ENCODE results near the gene ENKUR.
"Not testable (repeated sequence)": the region's sequence is repeated elsewhere in the genome, so short reads cannot be mapped to it uniquely, and the experiment has no call there.

ENKUR gene

GRCh38 chr10:24963521-24964041 lies 52.4 kb downstream of the ENKUR start:
- CTCF ChIA-PET = no interaction called here
- no peak for DNase-seq (ENCODE audit: low spot score)
- TF ChIP-seq, protein P1, sequence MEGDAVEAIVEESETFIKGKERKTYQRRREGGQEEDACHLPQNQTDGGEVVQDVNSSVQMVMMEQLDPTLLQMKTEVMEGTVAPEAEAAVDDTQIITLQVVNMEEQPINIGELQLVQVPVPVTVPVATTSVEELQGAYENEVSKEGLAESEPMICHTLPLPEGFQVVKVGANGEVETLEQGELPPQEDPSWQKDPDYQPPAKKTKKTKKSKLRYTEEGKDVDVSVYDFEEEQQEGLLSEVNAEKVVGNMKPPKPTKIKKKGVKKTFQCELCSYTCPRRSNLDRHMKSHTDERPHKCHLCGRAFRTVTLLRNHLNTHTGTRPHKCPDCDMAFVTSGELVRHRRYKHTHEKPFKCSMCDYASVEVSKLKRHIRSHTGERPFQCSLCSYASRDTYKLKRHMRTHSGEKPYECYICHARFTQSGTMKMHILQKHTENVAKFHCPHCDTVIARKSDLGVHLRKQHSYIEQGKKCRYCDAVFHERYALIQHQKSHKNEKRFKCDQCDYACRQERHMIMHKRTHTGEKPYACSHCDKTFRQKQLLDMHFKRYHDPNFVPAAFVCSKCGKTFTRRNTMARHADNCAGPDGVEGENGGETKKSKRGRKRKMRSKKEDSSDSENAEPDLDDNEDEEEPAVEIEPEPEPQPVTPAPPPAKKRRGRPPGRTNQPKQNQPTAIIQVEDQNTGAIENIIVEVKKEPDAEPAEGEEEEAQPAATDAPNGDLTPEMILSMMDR (conservative IDR thresholded peaks at IDR 0.05; ENCODE audit: low read depth) = no peak
- H3K27ac ChIP-seq = no peak overlapping the region
- POLR2A ChIA-PET (ENCODE audit: low non-redundant PET) = no interaction called here

DNA sequence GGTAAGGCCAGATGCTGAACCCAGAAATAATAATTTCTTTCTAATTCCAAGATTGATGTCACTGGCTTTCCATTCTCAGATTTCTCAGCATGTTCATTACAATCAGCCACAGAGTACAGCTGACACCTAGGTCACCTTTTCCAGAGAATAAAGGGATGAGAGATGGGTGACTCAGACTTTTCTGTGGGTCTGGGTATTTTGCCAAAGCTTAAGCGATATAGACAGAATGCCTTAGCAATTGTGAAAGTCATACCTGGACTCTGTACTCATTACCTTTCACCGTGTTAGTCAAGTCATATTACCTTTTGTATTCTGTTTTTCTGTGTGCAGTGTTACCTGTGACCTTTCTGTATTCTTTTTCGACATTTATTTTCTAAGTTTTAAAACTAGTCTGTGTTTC lies 53.0 kb downstream of the ENKUR start:
- ChIA-PET POLR2A (ENCODE audit: low non-redundant PET) (no interaction called here), CTCF (interaction anchor here (0.6 kb wide), 1 partner anchor 159 kb away, joined by 3 read pairs; no protein-coding TSS in a partner anchor)
- no peak overlapping the region for H3K27ac ChIP-seq
- TF ChIP-seq, protein P1 (conservative IDR thresholded peaks at IDR 0.05; ENCODE audit: low read depth) = no peak
- peak; percentile 73 for DNase-seq (ENCODE audit: low spot score)

DNA sequence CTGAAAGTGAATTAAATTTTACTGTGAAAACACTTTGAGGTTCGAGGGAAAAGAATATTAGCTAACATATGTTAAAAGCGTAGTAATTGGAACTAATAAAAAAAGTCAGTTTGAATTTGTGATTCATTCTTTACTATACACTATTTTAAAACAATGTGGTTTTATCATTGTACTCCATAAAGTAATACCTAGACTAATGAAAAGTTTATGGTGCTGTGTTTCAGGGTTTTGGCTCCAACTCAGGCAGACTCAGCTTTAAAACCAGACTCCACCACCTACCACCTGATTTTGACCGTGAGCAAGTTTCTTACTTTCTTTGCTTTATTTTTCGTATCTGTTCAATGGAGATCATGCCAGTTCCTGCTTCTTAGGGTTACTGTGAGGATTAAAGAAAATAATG lies 54.4 kb downstream of the ENKUR start:
- POLR2A ChIA-PET (ENCODE audit: low non-redundant PET) = no interaction called here
- TF ChIP-seq, protein P1 (conservative IDR thresholded peaks at IDR 0.05; ENCODE audit: low read depth) = no peak
- DNase-seq (ENCODE audit: low spot score) = no peak
- CTCF ChIA-PET = no interaction called here
- H3K27ac ChIP-seq = no peak overlapping the region

DNA sequence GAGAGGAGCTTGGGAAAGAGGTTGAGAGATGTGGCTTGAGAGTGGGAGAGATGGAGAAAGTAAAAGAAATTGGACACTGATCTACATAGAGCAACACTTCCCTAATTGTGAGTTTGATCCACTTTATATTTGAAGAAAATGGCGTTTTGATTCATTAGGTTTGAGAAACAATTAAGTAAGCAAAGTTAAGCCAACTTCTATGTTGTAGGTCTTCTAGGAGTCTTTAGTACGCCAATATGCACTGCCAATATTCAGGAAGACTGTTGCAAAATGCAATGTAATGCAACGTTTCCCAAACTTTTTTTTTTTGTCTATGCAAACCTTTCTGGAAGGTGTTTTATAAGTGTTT lies 56.6 kb downstream of the ENKUR start:
- POLR2A ChIA-PET (ENCODE audit: low non-redundant PET) = no interaction called here
- TF ChIP-seq, protein P1 (conservative IDR thresholded peaks at IDR 0.05; ENCODE audit: low read depth) = no peak
- DNase-seq (ENCODE audit: low spot score) = no peak
- H3K27ac ChIP-seq = no peak overlapping the region
- CTCF ChIA-PET = no interaction called here

- no peak overlapping the region for H3K27ac ChIP-seq
- POLR2A ChIA-PET (ENCODE audit: low non-redundant PET) = no interaction called here
- TF ChIP-seq, protein P1 (conservative IDR thresholded peaks at IDR 0.05; ENCODE audit: low read depth) = no peak
- CTCF ChIA-PET = no interaction called here
- no peak for DNase-seq (ENCODE audit: low spot score)
Measured at GRCh38 chr10:24958721-24959381, 57.1 kb downstream of the ENKUR start.

DNA sequence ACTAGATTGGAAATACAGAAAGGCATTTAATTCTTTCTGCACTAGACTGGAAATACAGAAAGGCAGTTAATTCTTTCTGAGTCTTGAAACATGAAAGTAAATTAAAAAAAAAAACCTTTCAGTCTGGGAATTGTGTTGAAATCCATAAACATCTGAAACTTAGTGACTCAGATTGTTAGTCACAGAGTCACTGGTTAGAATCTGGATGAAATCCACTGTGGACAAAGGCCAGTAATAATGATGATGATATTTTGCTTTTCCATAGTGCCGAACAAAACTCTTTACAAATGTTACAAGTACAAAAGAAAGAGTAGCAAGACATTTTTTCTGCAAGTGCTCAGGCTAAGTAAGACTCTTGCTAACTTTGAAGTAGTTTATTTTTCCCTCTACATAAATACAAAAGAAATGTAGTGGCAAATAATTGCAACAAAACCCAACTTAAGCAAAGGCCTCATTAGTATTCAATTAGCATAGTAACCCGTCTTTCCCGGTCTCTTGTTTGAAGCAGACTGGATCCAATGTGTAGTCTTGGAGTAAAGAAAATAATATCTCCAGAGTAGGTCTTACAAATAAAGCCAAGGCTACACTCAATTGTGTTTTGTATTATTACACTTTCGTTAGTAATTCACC lies 57.8 kb downstream of the ENKUR start:
- TF ChIP-seq, protein P1 (conservative IDR thresholded peaks at IDR 0.05; ENCODE audit: low read depth) = no peak
- DNase-seq (ENCODE audit: low spot score) = peak; percentile 65
- H3K27ac ChIP-seq = peak overlapping the region; percentile 94; the same call in 1 of the 2 replicates
- ChIA-PET POLR2A (ENCODE audit: low non-redundant PET) (no interaction called here), CTCF (no interaction called here)

GRCh38 chr10:24957624-24958051 lies 58.3 kb downstream of the ENKUR start:
- CTCF ChIA-PET; POLR2A ChIA-PET (ENCODE audit: low non-redundant PET); DNase-seq (ENCODE audit: low spot score): not testable (repeated sequence)
- peak overlapping the region; percentile 94 for H3K27ac ChIP-seq

Measured in RWPE1 (cell line).